ENCODE data around the gene CEP89. TPM values are rescaled to one million over a fixed set of nuclear protein-coding genes. Genes with fewer than 3 reads are reported as not detected.
"Not testable (repeated sequence)": the region's sequence is repeated elsewhere in the genome, so short reads cannot be mapped to it uniquely, and the experiment has no call there.

Gene CEP89
- total RNA-seq, 1 donor from 2014 or later, result 8.3 TPM

- ATAC-seq, result no peak
Observed at GRCh38 chr19:32868206-32868950, 103.4 kb downstream of the CEP89 start.

DNA sequence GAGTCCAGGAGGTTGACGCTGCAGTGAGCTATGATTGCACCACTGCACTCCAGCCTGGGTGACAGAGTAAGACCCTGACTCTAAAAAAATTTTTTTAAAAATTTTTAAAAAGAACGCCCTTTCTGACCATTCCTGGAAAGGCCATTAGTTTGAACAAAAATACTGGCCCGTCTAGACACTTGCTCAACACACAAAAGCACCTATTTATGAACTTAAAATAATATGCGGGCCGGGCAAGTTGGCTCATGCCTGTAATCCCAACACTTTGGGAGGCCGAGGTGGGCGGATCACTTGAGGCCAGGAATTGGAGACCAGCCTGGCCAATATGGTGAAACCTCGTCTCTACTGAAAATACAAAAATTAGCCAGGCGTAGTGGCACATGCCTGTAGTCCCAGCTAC is 104.3 kb downstream of the CEP89 start:
- not testable (repeated sequence) for ATAC-seq

DNA sequence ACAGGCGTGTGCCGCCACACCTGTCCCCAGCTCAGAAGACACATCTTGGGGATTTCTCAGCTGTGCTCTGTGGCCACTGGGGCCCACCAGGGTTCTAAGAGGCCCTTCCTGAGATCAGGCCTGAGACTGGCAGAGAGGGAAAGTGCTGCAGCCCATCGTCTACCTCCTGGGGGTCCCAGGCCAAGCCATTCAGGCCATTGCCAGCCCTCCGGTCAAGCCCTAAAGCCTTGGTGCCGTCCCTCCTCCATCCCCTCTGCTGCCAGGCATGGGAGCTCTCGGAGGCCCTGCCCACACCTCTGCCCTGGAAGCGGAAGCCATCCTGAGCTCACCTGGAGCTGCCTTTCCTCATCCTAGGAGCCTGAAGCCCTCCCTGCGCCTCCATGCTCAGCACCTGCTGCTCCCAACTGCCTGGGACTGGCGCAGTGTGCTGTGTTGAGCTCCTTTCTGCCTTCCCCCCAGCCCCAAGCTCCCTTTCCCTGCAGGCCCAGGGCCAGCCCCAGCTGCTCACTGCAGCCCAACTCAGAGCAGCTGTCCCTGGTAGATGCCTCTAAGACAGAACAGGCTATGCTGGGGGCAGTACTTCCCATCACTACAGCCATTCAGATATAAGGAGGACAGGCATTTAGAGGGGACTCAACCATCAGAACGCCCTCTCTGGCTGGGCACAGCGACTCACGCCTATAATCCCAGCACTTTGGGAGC is 105.0 kb downstream of the CEP89 start:
- no peak for ATAC-seq

DNA sequence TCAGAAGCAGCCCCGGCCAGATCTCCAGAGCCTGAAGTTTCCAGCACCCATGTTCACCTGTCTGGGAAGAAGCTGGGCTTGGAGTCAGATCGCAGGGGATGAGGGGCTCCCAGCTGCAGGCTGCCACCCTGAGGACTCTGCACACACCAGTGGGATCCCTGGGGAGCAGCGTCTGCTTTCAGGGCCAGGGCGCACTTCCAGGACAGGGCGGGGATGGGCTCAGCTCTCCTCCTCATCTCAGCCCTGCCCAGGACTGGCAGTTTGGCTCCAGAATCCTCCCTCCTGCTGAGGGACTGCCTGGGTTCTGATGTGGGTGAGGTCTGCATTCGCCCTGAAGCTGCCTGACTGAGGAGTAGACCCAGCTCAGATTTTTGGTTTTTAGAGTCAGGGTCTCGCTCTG is 105.7 kb downstream of the CEP89 start:
- peak; percentile 14 for ATAC-seq

DNA sequence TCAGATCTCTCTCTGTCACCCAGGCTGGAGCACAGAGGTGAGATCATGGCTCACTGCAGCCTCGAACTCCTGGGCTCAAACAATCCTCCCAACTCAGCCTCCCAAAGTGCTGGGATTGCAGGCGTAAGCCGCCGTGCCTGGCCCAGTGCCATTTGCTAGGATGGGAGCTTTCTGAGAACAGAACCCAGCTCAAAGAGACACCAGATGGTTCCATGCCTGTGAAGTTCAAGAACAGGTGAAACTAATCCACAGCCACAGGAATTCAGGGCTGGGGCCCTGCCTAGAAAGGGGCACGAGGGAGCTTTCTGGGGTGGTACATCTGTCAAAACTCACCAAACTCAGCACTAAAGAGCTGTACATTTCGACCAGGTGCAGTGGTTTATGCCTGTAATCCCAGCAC is 106.4 kb downstream of the CEP89 start:
- no peak for ATAC-seq

DNA sequence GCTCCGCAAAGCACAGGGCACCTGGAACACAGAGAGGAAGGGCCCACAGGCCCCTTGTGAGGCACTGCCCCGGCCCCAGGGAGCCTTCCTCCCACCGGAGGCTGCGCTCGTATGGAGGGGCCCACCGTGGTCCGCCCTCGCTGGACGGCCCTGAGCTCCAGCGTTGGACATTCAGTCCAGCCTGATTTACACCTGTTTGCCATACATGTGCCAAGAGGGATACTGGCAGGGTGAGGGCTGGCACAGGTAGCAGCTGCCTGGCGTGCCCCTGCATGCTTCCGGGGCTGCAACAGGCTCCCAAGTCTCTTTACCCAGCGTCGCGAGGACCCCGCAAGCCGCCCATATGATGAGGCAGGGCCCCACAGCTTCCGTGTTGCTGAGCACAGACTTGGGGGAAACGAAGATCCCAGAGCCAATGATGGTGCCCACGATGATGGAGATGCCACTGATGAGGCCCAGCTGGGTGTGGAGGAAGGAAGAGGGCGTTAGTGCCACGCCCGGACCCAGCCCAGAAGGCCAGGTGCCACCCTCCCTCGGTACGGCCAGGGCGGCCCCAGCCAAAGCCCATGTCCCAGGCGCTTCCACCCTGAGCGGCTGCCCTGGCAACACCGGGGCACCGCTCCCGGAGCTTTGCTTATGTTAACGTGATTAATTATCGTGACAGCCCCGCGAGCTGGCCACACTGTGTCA is 107.3 kb downstream of the CEP89 start:
- ATAC-seq, result peak; percentile 8

GRCh38 chr19:32863841-32864240 is 107.9 kb downstream of the CEP89 start:
- ATAC-seq, result no peak

GRCh38 chr19:32863301-32863700 is 108.5 kb downstream of the CEP89 start:
- ATAC-seq, result no peak

- ATAC-seq, result no peak
Observed at GRCh38 chr19:32862741-32863140, 109.0 kb downstream of the CEP89 start.

DNA sequence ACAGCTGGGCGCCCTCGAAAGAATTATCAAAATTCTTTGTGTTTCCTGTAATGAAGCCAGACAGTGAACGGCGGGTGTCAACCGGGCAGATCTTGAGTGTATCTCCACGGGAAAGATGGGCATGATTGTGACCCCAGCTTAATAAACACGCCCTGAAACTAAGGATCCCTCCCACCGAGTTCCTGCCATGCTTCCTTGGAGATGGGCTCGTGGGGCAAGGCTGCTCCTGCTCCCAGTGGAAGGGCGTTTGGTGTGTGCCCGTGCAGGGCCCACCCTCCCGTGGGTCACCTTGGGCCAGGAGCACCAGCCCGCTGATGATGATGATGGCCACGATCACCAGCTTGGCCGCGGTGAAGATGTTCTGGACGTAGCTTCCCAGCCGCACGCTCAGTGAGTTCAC is 109.6 kb downstream of the CEP89 start:
- ATAC-seq, result no peak

DNA sequence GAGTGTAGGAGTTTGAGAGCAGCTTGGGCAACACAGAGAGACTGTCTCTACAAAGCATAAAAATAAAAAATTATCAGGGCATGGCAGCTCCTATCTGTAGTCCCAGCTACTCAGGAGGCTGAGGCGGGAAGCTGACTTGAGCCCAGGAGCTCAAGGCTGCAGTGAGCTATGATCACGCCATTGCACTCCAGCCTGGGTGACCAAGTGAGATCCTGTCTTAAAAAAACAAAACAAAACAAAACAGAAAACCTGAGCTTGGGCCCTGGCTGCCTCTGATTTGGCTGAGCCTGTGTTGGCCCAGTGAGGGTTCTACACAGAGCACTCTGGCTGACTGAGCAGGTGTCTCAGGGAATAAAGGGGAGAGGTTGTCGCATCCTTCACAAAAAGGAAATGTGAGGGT is 110.2 kb downstream of the CEP89 start:
- no peak for ATAC-seq

DNA sequence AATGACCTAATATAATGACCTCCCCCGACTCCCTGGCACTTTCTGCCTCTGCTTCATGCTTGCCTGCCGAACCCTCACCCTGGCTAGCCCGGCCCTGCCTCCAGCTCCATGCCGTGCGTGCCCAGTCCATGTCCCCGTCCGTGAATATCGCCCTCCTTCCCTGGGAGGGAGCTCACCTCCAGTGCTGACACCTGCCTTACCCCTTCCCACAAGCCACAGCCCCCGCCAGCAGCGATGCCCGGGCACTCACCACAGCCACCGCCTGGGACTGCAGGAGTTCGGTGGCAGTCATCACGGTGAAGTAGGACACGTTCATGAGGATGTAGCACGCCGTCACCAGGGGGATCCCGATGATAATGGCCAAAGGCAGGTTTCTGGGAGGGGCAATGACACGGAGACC is 112.2 kb downstream of the CEP89 start:
- no peak for ATAC-seq

DNA sequence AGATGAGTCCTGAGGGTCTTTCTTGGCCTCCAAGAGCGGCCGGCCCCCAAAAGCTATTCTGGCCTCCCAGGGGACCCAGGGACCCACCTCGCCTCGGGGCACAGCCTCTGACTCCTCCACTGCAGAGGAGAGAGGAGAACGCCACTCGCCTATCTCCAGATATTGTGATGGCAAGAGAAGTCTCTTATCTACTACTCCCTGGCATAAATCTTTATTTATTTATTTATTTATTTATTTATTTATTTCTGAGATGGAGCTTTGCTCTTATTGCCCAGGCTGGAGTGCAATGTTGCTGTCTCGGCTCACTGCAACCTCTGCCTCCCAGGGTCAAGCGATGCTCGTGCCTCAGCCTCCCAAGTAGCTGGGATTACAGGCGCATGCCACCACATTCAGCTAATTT is 113.2 kb downstream of the CEP89 start:
- no peak for ATAC-seq

GRCh38 chr19:32858155-32858554 is 113.6 kb downstream of the CEP89 start:
- no peak for ATAC-seq

DNA sequence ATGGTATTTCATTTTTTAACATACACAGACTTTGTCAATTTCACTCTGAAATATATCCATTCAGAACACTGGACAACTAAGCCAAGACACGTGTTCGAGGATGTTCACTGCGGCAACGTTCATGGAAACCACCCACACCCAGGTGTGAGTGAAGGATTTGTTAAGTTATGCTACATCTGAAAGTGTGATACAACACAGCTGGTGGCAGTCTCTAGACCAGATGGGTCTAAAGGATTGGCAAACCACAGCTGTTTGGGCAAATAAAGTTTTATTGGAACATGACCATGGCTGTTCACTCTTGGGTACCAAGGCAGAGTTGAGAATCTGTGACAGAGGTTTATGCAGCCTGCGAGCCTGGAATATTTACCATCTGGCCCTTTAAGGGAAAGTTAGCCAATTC is 114.2 kb downstream of the CEP89 start:
- no peak for ATAC-seq

- ATAC-seq, result not testable (repeated sequence)
Observed at GRCh38 chr19:32856818-32857217, 114.9 kb downstream of the CEP89 start.

DNA sequence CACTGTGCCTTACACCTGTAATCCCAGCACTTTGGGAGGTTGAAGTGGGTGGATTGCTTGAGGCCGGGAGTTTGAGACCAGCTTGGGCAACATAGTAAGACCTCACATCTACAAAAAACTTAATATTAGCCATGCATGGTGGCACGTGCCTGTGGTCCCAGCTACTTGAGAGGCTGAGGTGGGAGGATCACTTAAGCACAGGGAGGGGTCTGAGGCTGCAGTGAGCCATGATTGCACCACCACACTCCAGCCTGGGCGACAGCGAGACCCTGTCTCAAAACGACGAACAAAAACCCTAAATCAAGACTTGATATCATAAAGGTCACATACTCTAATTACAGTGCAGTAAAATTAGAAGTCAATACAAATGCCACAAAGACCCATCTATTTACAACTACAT is 119.5 kb downstream of the CEP89 start:
- ATAC-seq, result no peak

- not testable (repeated sequence) for ATAC-seq
Observed at GRCh38 chr19:32848035-32848434, 123.7 kb downstream of the CEP89 start.

- ATAC-seq, result no peak
Observed at GRCh38 chr19:32843716-32844245, 128.0 kb downstream of the CEP89 start.

- ATAC-seq, result no peak
Observed at GRCh38 chr19:32842061-32842460, 129.7 kb downstream of the CEP89 start.

DNA sequence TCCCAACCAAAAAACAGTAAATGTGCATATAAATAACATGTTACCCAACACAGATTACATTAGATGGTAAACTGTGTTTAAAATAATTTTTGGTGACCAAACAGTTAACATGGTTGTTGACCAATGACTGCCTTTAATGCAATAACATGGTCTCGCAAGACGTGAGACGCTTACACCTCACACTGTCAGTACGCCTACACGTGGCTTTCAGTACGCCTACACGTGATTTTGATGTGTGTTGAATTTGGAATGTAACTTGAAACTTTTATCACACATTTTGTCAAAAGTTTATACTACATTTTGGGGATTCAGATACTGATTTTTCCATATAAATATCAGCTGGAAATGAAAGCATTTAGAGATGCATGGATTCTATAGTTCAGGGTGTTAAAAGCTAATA is 134.2 kb downstream of the CEP89 start:
- no peak for ATAC-seq

DNA sequence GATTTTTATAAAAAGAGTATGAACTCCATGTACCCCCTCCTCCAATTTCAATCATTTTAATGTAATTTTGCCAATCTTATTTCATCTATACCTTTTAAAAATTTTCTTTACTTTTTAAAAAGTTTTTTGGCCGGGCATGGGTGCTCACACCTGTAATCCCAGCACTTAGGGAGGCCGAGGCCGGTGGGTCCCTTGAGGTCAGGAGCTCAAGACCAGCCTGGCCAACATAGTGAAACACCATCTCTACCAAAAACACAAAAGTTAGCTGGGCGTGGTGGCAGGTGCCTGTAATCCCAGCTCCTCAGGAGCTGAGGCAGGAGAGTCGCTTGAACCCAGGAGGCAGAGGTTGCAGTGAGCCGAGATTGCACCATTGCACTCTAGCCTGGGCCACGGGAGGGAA is 138.4 kb downstream of the CEP89 start:
- not testable (repeated sequence) for ATAC-seq

GRCh38 chr19:32832825-32833224 is 138.9 kb downstream of the CEP89 start:
- not testable (repeated sequence) for ATAC-seq
